KOPT-K1 (cell line): ENCODE data around the gene TANGO6.
"Not testable (repeated sequence)": the region's sequence is repeated elsewhere in the genome, so short reads cannot be mapped to it uniquely, and the experiment has no call there.

Experiments used
- H3K27ac ChIP-seq: fragments of 200-600 bp; sonication (generic); 2 replicates; pipeline ENCODE4 v1.5.1; 2016; ENCODE audit warnings: antibody characterized with exemption, mild to moderate bottlenecking, low read depth, low read length; ENCODE audit not compliant: poor library complexity, severe bottlenecking
- H3K36me3 ChIP-seq: fragments of 200-600 bp; sonication (generic); 2 replicates; pipeline ENCODE4 v1.5.1; 2017; ENCODE audit warnings: antibody characterized with exemption, mild to moderate bottlenecking, low read length, moderate library complexity; ENCODE audit not compliant: insufficient read depth
- H3K9me3 ChIP-seq: fragments of 200-600 bp; sonication (generic); 2 replicates; pipeline ENCODE4 v1.5.1; 2017; ENCODE audit warnings: antibody characterized with exemption, low read length, mild to moderate bottlenecking; ENCODE audit not compliant: insufficient read depth, poor library complexity, severe bottlenecking

TANGO6 gene

DNA sequence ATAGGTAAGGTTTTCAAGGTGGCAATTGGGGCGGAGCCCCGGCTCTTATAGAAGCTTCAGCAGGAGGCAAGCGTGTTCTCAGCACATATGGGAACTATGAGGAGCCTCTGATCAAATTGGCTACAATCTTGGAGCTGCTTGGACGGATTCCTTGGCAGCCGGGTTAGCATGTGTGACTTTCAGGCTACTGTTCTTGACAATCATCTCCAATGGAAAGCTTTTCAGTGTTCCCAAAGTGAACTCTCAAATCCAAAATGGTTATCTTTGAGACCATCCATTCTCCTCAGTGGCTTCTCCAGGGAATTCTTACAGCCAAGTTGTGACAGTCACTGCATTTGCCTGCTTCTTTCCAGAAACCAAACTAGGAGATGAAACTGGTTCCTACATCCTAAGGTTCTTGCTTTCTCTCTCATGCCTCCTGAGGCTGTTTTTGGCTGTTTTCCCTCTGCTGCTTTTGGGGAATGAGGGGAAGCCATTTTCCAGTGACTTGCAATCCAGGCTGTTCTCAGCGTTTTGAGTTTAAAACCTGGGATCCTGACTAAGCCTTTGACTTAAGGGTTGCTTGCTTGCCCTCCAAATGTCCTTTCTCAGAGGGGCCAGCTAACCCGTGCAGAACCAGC is 273.0 kb downstream of the TANGO6 start:
- Histone ChIP-seq H3K27ac (no peak overlapping the region), H3K9me3 (no peaks in the 10 kb centered on the region), H3K36me3 (peaks cover 82% of the 10 kb centered on the region)

DNA sequence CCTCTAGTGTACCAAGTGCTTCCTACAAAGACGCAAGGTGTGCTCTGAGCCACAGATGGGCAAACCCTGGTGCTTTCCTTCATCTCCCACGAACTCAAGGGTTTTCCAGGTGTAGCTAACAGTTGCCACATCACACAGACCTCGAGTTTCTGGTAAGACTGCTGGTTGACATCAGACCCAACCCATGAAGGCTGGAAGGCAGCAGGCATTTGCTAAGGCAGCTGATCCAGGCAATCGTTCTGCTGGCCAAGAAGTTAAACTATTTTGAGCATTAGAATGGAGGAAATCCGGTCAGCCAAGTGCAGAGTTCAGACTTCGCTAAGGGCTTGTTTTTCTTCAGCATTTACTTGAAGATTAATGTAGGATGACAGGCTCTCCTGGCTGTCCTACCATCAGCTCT is 273.6 kb downstream of the TANGO6 start:
- Histone ChIP-seq H3K36me3 (peaks cover 81% of the 10 kb centered on the region), H3K27ac (no peak overlapping the region), H3K9me3 (no peaks in the 10 kb centered on the region)

DNA sequence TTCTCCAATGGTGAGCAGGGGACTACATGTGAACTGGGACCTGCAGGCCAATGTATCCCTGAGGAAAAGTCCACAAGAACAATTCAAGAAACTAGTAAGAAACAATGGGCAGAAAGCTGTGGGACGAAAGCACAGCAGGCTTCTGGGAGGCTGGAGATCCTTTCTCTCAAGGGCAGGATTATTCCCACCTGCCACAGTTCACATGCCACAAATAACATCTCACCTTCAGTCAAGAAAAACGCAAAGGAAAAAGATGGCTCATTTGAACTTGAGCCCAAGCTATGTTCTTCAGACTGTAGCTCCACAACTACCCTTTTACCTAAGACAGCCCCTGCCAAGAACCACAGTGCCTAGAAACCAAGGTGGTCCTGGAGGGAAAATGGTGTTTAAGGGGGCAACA is 275.1 kb downstream of the TANGO6 start:
- H3K36me3 ChIP-seq: peaks cover 90% of the 10 kb centered on the region
- H3K27ac ChIP-seq: no peak overlapping the region
- H3K9me3 ChIP-seq: no peaks in the 10 kb centered on the region

DNA sequence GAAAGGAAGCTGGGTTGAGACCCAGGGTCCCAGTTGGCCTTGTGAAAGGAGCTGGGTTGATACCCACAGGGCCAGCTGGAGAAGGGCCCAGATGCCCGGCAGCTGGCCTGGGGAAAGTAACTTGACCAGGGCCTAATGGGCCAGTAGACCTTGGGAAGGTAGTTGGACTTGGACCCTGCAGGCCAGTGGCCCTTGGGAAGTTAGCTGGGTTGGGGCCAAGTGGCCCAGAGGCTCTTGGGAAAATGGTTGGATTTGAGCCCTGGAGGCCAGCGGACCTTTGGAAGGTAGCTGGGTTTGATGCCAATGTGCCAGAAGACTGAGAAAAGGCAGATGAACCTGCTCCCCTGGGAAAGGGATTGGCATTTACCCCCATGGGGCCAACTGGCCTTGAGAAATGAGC is 275.7 kb downstream of the TANGO6 start:
- peaks cover 85% of the 10 kb centered on the region for H3K36me3 ChIP-seq
- no peaks in the 10 kb centered on the region for H3K9me3 ChIP-seq
- H3K27ac ChIP-seq: no peak overlapping the region

DNA sequence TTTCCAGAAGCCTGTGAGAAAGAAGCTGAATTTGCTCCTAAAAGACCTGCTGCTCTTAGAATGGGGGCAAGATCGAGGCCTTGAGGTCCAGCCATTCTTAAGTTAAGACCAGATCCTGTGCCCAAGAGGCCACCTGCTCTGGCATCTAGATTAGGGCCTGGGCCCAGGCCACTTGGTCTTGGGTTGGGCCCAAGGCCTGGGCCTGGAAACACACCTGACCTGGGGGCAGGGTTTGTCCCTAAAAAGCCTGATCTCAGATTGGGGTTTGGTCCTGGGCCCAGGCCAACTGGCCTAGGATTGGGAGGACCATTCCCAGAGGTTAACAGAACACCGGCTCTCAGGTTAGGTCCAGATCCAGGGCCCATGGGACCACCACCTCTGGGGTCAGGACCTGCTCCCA is 276.2 kb downstream of the TANGO6 start:
- H3K9me3 ChIP-seq: no peaks in the 10 kb centered on the region
- H3K27ac ChIP-seq: no peak overlapping the region
- H3K36me3 ChIP-seq: peaks cover 84% of the 10 kb centered on the region

DNA sequence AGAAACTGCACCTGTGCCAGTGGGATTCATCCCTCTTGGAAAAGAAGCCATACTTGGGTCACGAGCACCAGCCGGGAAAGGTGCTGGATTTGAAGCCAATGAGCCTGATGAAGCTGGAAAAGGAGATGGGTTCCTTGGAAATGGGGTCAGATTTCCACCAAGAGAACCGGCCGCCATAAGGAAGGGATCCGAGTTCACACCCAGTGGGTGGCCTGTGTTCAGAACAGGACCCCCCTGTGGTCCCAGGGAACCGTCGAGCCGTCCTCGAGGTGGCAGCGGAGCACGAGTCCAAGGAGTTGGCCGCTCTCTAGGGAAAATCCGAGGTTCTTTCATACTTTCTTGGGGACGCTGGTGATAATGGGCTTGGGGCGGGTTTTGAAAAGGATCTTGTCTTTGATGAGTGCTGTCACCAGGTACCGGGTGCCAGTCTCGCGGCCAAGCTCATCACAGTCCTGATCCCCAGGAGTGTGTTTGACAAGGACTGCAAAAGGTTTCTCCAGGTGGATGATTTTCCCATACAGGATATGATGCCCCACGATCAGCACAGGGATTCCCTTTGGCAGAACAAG is 276.8 kb downstream of the TANGO6 start:
- peaks cover 80% of the 10 kb centered on the region for H3K36me3 ChIP-seq

DNA sequence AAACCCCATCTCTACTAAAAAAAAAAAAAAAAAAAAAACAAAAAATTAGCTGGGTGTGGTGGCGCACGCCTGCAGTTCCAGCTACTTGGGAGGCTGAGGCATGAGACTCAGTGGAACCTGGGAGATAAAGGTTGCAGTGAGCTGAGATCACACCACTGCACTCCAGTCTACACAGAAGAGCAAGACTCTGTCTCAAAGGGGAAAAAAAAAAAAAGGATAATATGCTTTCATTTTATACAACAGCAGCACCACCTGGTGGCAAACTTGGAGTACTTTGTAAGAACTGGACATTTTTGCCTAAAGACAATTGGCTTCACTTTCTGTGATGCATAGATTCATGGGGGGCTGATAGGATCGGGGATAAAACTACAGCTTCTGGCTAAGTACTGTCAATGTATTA is 280.6 kb downstream of the TANGO6 start:
- no peak overlapping the region for H3K27ac ChIP-seq
- H3K36me3 ChIP-seq: peaks cover 70% of the 10 kb centered on the region
- H3K9me3 ChIP-seq: no peaks in the 10 kb centered on the region

More for the DNA sequence above, 276.8 kb downstream of the TANGO6 start:
- H3K9me3 ChIP-seq: no peaks in the 10 kb centered on the region
- H3K27ac ChIP-seq: no peak overlapping the region

DNA sequence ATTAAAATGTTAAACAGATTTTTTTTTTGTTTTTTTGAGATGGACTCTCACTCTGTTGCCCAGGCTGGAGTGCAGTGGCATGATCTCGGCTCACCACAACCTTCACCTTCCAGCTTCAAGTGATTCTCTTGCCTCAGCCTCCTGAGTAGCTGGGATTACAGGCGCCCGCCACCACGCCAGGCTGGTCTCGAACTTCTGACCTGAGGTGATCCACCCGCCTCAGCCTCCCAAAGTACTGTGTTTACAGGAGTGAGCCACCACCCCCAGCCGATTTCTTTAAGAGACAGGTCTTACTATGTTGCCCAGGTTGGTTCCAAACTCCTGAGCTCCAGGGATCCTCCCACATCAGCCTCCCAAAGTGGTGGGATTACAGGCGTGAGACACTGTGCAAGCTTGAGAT is 281.1 kb downstream of the TANGO6 start:
- not testable (repeated sequence) for H3K27ac ChIP-seq, H3K9me3 ChIP-seq
- peaks cover 69% of the 10 kb centered on the region for H3K36me3 ChIP-seq

DNA sequence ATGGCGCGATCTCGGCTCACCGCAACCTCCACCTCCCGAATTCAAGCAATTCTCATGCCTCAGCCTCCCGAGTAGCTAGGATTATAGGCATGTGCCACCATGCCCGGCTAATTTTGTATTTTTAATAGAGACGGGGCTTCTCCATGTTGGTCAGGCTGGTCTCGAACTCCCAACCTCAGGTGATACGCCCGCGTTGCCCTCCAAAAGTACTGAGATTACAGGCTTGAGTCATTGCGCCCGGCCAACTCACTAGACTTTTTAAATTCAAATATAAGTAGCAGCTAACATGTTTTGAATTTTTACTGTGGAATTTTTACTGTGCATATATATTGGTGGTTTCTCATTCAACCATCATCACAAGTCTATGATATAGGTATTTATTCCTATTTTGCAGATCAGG is 281.6 kb downstream of the TANGO6 start:
- peaks cover 68% of the 10 kb centered on the region for H3K36me3 ChIP-seq
- H3K9me3 ChIP-seq, H3K27ac ChIP-seq: not testable (repeated sequence)

DNA sequence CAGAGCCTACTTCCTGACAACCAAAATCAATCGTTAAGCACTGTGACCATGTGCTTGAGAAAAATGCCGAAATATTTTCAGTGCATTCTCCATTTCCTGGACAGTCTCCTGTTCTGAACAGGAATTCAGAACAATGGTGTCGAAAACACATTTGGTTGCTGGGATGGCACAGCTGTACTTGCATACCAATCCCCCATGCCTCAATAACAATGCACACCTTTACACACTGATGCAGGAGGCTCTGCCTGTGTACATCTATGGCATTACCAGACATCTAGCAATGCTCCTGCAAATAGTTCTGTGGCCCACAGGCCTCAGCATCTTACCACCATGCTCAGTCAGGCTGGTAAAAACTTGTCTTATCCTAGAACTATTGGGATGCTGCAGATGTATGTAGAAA is 282.9 kb downstream of the TANGO6 start:
- Histone ChIP-seq H3K27ac (no peak overlapping the region), H3K36me3 (peaks cover 55% of the 10 kb centered on the region)

DNA sequence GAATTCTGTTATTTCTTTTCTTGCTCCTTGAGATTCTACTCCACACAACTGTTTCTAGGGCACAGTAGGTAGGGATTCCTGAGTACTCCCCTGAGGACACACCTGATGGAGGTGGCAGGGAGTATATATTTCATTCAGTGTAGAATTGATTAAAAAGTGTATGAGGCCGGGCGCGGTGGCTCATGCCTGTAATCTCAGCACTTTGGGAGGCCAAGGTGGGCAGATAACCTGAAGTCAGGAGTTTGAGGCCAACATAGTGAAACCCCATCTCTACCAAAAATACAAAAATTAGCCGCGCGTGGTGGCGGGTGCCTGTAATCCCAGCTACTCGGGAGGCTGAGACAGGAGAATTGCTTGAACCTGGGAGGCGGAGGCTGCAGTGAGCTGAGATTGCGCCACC is 283.5 kb downstream of the TANGO6 start:
- peaks cover 53% of the 10 kb centered on the region for H3K36me3 ChIP-seq
- not testable (repeated sequence) for H3K9me3 ChIP-seq, H3K27ac ChIP-seq

More for the DNA sequence above, 282.9 kb downstream of the TANGO6 start:
- H3K9me3 ChIP-seq: no peaks in the 10 kb centered on the region

DNA sequence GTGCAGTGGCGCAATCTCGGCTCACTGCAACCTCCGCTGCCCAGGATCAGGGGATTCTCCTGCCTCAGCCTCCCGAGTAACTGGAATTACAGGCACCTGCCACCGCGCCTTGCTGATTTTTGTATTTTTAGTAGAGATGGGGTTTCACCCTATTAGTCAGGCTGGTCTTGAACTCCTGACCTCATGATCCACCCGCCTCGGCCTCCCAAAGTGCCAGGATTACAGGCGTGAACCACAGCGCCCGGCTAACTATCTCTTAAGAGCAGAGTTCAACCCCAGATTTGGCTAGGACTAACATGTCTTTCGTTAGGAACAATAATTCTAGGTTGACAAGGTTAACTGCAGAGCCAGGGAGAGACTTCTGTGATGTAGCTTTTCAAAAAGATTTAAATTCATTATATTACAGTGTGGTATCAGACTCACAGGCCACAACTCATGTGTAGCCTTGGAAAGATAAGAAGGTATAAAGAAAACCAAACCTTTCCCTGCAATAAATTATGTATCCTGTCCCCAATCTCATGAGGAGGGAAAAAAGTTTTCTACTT is 284.7 kb downstream of the TANGO6 start:
- Histone ChIP-seq H3K36me3 (peaks cover 42% of the 10 kb centered on the region), H3K27ac (no peak overlapping the region), H3K9me3 (no peaks in the 10 kb centered on the region)

DNA sequence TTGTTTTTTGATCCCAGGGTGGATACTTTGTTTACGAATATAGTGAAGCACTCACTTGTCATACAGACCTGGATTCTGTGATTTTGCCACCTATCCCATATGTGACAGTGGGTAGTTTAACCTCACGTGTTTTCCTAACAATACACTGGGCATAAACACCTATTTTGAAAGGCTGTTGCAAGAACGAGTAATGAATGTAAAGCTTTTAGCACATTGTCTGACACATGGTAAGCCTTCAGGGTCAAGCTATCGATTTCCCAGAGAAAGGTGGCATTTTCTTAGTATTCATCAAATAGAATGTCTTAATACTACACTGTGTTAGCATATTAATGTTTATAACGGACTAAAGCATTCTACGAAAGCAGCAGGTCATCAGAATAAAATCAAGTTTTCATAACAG is 287.1 kb downstream of the TANGO6 start:
- peak overlapping the region; percentile 98 for H3K27ac ChIP-seq
- H3K36me3 ChIP-seq: peaks cover 50% of the 10 kb centered on the region
- no peaks in the 10 kb centered on the region for H3K9me3 ChIP-seq

DNA sequence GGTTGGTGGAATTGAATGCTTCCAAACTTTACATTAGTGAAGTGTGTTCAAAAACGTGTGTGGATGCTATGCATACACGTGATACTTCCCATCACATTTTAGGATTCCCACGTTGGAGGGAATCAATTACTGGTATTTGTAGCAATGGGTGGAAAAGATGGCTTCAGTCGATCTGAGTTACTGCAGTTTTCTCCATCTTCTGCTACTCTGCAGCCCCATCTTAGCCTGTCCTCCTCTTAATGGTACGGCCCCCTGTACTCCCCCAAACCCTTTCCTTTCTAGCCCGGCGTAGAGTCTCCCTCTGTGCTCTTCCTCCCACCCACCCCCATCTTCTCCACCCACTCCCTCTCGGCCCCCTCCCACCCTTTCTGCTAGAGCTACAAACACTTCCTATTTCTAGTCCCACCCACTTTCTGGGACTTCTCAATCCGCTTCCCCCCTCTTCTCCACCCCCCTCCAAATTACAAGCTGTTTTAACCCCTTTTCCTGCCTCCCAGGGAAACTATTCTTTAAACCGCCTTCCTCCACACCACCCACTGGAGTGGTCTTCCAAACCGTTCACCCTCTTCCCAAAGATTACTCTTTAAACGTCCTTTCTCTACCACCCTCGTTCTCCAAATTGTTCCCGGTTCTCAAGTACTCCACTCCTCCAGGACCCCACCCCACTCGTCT is 288.0 kb downstream of the TANGO6 start:
- H3K27ac ChIP-seq: peak overlapping the region; percentile 98
- peaks cover 52% of the 10 kb centered on the region for H3K36me3 ChIP-seq
- H3K9me3 ChIP-seq: no peaks in the 10 kb centered on the region

DNA sequence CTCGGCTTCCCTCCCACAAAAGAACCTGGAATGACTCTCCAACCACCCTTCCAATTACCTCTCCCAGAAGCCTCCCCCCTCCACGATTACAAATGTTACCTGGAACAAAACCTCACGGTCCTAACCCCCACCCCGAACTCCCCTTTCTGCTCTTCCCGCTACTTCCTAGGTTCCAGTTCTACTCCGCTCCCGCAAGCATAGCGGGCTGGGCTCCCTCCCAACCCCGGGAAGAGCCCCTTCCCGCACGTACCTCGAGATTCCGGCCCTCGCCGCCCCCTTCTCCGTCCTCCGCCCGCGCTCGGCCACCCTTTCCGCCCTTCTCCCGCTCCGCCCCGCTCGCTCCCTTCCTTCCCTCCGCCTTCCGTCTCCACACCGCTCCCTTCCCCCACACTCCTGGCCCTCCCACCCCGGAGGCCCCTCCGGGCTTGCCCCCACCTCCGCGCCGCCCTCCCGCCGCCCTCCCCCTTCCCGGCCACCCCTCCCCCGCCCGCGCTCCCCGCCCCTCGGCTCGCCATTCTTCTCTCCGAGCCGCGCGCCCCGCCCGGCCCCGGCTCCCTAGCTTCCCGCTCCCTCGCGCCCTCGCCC is 288.6 kb downstream of the TANGO6 start:
- Histone ChIP-seq H3K9me3 (no peaks in the 10 kb centered on the region), H3K27ac (peak overlapping the region; percentile 98), H3K36me3 (peaks cover 53% of the 10 kb centered on the region)
